Osteoblast (primary cell): ENCODE results near the gene KCNA2. TPM values are rescaled to one million over a fixed set of nuclear protein-coding genes. Genes with fewer than 3 reads are reported as not detected.

ENCODE experiments used
- DNase-seq: peaks from one replicate; pipeline ENCODE4 v3.0.0; 2011; ENCODE audit warnings: low spot score, mixed read lengths; ENCODE audit not compliant: insufficient read length; ENCODE audit errors: missing footprints
- H2AFZ ChIP-seq: 2 replicates; pipeline ENCODE4 v1.6.0; 2011; ENCODE audit warnings: mild to moderate bottlenecking, low read length
- H3K27ac ChIP-seq: 2 replicates; pipeline ENCODE4 v1.5.1; 2011; ENCODE audit warnings: mild to moderate bottlenecking, low read depth, low read length, moderate library complexity
- H3K27me3 ChIP-seq: 2 replicates; pipeline ENCODE4 v1.6.0; 2012; ENCODE audit warnings: mild to moderate bottlenecking, control low read depth, inconsistent platforms, low read length, moderate library complexity; ENCODE audit not compliant: insufficient read depth
- H3K36me3 ChIP-seq: 2 replicates; pipeline ENCODE4 v1.5.1; 2011; ENCODE audit warnings: mild to moderate bottlenecking, low read length, control low read depth, moderate library complexity; ENCODE audit not compliant: insufficient read depth
- H3K4me1 ChIP-seq: 2 replicates; pipeline ENCODE4 v1.5.1; 2011; ENCODE audit warnings: mild to moderate bottlenecking, low read length, control low read depth, moderate library complexity; ENCODE audit not compliant: insufficient read depth
- H3K4me2 ChIP-seq: 2 replicates; pipeline ENCODE4 v1.6.0; 2011; ENCODE audit warnings: mild to moderate bottlenecking, low read length; ENCODE audit not compliant: insufficient read depth
- H3K4me3 ChIP-seq: fragments of 200-600 bp; sonication (generic); 3 replicates; pipeline ENCODE4 v1.5.1; 2012; ENCODE audit warnings: mild to moderate bottlenecking, low read length, inconsistent platforms; ENCODE audit not compliant: insufficient read depth
- H3K79me2 ChIP-seq: 2 replicates; pipeline ENCODE4 v1.6.0; 2012; ENCODE audit warnings: mild to moderate bottlenecking, low read length, control low read depth, inconsistent platforms; ENCODE audit not compliant: insufficient read depth
- H3K9me3 ChIP-seq: 2 replicates; pipeline ENCODE4 v1.5.1; 2011; ENCODE audit warnings: low read depth, low read length, control low read depth
- H4K20me1 ChIP-seq: 2 replicates; pipeline ENCODE4 v1.6.0; 2012; ENCODE audit warnings: mild to moderate bottlenecking, low read length, control low read depth; ENCODE audit not compliant: insufficient read depth
- CTCF ChIP-seq: IDR thresholded peaks from 2 replicates; pipeline ENCODE4 v1.5.1; 2011; ENCODE audit warnings: mild to moderate bottlenecking, low read depth, low read length, moderate library complexity; ENCODE audit errors: extremely low read depth
- total RNA-seq: library from RNA; depleted of rRNA; stranded (reverse); fragments of >200 nt; gene quantifications from 2 replicates; pipeline ENCODE4 v1.2.3, GENCODE V29; 2012

Gene KCNA2
- total RNA-seq, 1 donor: not detected

GRCh38 chr1:110618668-110619067, 12.5 kb upstream of the KCNA2 start:
- H3K27me3 ChIP-seq: peaks cover 19% of the 10 kb centered on the region
- H3K36me3 ChIP-seq: no peaks in the 10 kb centered on the region
- no peaks in the 10 kb centered on the region for H3K4me1 ChIP-seq
- H4K20me1 ChIP-seq: no peaks in the 10 kb centered on the region
- no peak for DNase-seq
- no peak overlapping the region for H3K27ac ChIP-seq
- no peaks in the 10 kb centered on the region for H3K9me3 ChIP-seq
- no peak overlapping the region for H3K4me3 ChIP-seq
- no peak for TF ChIP-seq CTCF
- H2AFZ ChIP-seq: no peak overlapping the region
- H3K79me2 ChIP-seq: no peaks in the 10 kb centered on the region
- H3K4me2 ChIP-seq: no peak overlapping the region

- TF ChIP-seq CTCF: no peak
- peaks cover 19% of the 10 kb centered on the region for H3K27me3 ChIP-seq
These were observed 11.4 kb upstream of the KCNA2 start for GRCh38 chr1:110617589-110617988.

GRCh38 chr1:110617116-110617515, 11.0 kb upstream of the KCNA2 start:
- Histone ChIP-seq H4K20me1 (no peaks in the 10 kb centered on the region), H3K27ac (no peak overlapping the region), H3K4me2 (no peak overlapping the region), H3K79me2 (no peaks in the 10 kb centered on the region), H3K9me3 (no peaks in the 10 kb centered on the region), H3K4me1 (no peaks in the 10 kb centered on the region), H3K36me3 (no peaks in the 10 kb centered on the region), H3K4me3 (no peak overlapping the region), H2AFZ (no peak overlapping the region), H3K27me3 (peaks cover 19% of the 10 kb centered on the region)
- no peak for DNase-seq
- TF ChIP-seq CTCF: no peak

More at GRCh38 chr1:110617589-110617988, 11.4 kb upstream of the KCNA2 start:
- no peak for DNase-seq
- Histone ChIP-seq H3K9me3 (no peaks in the 10 kb centered on the region), H2AFZ (no peak overlapping the region), H3K4me1 (no peaks in the 10 kb centered on the region), H3K4me2 (no peak overlapping the region), H3K27ac (no peak overlapping the region), H4K20me1 (no peaks in the 10 kb centered on the region), H3K4me3 (no peak overlapping the region), H3K79me2 (no peaks in the 10 kb centered on the region), H3K36me3 (no peaks in the 10 kb centered on the region)

- Histone ChIP-seq H3K27me3 (peaks cover 19% of the 10 kb centered on the region), H3K36me3 (no peaks in the 10 kb centered on the region), H3K79me2 (no peaks in the 10 kb centered on the region), H3K4me2 (no peak overlapping the region), H3K9me3 (no peaks in the 10 kb centered on the region), H3K27ac (no peak overlapping the region), H3K4me3 (no peak overlapping the region), H4K20me1 (no peaks in the 10 kb centered on the region), H2AFZ (no peak overlapping the region), H3K4me1 (no peaks in the 10 kb centered on the region)
- no peak for TF ChIP-seq CTCF
- DNase-seq: no peak
These were observed 10.4 kb upstream of the KCNA2 start for GRCh38 chr1:110616587-110616986.
